GM21786 (cell line): Measurements from ENCODE around the gene GNA12.
A peak's percentile ranks its signal among the peaks of the same experiment; 100 is the strongest.

Experiments
- ATAC-seq: cut with Tn5 transposase; IDR thresholded peaks from one replicate; pipeline ENCODE4 v1.9.1; 2021; ENCODE audit not compliant: unreplicated experiment

The GNA12 gene

DNA sequence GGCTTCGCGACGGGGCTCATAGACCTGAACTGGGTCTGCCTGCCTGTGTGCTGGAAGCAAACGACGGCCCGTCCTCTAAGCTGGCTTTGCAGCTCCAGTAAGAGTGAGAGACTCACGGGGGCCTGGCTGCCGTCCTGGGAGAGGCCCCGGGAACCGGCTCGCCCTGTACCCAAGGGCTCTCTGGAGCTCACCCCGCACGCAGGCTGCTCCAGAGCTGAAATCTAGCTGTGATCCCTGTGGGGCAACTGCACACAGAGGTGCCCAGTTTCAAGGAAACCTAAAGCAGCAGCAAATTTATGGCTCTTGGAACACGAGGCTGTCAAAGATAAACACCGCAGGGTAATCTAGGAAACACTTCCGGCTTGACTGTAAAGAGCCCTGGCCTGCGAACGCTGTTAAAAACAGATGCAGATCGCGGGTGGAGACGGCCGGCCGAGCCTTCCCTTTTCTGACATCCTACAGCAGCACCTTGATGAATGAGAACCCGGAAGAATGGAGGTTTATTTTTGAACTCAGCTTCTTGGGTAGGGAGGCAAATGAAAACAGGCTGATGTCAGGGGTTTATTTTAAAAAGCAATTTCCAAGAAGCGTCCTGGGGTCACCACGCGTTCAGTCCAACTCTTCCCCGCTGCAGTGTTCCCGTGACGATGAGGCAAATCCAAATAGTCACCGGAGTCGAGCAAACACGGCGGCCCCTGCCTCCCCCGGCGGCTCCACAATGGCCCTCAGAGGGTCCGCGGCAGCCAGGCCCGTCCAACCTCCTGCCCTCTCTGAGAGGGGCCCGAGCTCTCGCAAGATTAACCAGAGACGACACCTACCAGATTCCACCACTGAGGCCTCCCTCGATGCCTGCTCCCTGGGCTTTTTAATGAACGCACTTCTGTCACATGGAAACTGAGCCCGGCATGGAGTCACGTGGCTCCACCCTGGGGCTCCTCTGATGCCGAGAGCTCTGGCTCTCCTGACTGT is 126.5 kb downstream of the GNA12 start:
- no peak for ATAC-seq

DNA sequence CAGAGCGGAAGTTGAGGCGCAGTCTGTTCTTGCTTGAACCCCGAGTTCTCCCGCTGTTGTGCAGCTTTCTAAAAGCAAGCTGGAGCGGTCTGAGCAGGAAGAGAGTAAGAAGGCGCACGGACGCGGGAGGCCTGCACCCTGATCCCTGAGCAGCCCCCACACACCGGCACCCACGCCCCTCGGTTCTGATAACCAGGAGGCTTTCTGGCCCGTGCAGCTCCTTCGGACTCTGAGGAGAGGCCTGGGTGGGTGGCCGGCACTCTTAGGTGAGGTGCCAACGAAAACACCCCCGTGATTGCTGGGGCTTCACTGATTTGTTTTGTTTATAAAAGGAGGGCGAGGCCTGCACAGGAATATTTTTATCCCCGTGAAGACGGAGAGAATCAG is 127.2 kb downstream of the GNA12 start:
- no peak for ATAC-seq

DNA sequence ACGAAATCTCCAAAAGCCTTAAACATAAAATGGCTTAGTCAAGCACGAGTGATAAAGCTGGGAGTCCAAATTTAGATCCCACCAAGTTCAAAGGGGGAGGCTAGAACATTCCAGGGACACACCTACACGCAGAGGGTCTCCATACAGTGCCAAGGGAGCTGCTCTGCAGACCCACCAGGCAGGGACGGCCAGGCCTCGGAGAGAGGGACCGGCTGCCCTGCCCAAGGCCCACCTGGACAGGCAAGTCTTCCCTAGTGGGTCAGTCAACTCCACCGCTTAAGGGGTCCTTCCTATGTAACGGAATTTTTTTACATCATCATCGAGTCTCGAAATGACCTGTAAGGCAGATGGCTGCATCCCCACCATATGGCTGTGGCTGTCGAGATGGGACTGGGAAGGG is 127.6 kb downstream of the GNA12 start:
- no peak for ATAC-seq

DNA sequence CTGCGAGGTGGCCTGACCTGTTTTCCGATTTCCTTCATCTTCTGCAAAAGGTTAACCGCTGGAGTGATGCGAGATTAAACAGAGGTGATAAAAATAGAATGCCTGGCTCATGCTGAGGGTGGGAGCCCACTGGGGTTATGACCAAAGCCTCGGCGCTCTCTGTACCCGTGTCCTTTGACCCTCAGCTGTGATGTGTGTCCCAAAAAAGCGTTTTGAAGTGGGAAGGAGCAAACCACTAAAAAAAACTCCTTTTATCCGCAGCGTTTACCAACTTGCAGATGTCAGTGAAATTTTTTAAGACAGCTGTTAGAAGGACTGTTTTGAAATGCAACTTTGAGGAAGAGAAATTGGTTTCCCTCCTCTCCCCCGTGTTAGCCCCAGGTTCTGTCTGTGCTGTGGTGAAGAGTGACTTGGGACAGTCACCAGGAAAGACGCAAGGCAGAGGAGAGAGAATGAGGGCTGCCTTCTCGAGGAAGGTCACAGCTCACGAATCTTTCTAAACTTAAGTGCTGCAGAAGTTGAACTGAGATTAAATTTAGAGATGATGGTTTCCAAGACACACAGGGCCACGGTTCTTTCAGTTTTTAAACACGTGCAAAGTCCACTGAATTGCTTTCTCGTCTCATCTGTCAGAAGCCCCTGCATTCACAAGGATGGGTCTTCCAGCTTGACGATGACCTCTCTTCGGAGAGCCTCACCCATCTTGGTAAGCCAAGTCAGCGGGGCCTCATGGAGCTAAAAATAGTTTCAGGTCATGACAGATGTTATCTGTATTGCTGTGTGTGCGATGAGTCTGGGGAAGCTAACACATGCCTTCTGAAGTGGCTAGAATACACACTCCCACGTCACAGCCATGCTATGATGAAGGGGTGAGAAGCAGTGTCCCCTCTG is 128.5 kb downstream of the GNA12 start:
- ATAC-seq = no peak

DNA sequence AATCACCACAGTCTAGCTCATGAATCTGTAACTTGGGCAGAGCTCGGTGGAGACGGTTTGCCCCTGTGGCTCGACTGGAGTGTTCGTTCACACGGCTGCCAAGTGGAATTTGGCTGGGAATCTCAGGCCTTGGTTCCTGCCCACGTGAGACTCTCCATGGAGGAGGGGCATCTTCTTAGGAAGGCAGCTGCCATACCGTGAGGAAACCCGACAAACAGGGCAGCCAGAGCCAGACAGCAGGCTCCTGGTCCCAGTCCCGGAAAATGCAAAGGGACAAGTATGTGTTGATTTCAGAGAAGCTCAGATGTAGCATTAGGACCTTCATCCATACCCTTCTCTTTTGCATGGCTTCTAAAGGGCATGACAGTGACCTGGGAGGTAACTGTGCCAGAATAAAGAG is 129.5 kb downstream of the GNA12 start:
- no peak for ATAC-seq

DNA sequence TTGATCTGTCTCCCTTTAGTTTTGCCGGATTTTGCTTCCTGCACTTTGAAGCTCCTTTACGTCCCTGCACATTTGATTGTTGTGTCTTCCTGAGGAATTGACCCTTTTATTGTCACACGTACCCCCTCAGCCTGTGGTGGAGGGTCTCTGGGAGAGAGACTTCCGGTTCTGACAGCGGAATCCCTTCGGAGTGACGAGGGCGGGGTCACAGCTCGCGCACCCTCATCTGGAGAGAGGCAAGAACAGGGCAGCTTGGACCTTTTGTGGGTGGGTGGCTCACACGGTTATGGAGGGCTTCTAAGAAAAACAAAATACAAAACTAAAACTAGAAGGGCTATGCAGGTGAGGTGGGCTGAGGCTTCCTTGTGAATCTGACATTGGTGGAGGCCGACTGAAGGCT is 130.1 kb downstream of the GNA12 start:
- ATAC-seq = no peak

DNA sequence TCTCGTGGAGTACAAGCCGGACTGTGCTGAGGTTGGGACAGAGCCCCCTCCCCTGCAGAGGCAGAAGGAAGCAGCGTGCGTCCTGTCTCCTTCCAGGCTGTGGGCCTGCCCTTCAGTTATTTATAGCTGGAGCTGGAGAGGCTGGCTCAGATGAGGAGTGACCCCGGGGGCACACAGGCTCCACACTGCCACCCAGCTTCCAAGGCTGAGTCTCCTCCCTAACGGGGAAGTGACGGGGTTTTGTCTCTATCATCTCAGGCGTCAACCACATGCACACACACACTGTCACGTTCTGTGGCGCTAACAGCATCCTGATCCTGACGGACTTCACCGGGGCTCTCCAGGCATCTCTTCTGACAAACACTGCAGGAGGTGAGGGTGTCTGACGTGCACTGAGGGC is 130.7 kb downstream of the GNA12 start:
- no peak for ATAC-seq

DNA sequence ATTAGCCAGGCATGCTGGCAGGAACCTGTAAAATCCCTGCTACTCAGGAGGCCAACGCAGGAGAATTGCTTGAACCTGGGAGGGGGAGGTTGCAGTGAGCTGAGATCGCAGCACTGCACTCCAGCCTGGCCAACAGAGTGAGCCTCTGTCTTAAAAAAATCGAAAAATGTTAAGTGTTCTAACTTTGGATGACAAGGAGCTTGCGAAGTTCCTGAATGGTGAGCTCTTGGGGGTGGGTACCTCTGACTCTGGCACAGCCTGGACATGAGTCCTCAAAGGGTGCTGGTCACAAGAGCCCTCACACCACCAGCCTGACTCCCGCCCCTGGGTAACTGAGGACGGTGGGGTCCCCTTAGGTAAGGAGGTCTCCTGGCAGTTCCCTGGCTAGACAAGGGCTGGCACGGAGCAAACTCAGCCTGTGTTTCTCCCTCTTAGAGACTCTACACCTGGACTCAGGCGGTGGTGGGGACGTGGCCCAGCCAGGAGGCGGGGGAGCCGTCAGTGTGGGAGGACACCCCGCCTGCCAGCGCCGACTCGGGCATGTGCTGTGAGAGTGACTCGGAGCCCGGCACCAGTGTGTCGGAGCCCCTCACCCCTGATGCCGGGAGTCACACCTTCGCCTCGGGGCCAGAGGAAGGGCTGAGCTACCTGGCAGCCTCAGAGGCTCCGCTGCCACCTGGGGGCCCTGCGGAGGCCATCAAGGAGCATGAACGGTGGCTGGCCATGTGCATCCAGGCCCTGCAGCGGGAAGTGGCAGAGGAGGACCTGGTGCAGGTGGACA is 132.0 kb downstream of the GNA12 start:
- ATAC-seq = no peak

DNA sequence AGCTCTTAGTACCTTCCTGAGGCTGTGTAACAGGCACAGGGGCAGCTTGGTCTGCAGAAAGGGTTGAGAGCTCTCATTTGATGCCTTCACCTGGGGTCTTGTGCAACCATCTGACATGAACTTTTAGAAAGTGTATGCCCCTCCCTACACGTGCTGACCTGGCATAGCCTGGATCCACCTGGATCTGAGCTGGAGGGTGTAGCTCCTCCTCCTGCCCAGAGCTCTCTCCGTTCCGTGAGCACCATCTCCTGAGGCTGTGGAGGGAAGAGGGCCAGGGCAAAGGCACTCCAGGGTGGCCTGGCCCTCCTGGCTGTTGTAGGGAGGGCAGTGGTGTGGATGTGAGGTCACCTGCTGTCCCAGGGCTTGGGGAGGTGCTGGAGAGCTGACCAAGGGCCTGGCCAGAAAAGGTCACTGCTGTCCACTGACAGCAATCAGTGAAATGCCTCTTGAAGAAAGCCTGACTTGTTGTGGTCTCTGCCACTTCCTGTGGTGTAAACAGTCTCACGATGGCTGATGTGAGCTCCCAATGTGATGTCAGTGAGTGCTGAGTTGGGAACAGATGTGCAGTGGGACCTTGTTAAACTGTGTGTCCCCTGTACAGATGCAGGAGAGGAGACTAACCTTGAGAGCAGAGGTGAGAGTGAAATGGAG is 133.1 kb downstream of the GNA12 start:
- peak; percentile 39 for ATAC-seq

DNA sequence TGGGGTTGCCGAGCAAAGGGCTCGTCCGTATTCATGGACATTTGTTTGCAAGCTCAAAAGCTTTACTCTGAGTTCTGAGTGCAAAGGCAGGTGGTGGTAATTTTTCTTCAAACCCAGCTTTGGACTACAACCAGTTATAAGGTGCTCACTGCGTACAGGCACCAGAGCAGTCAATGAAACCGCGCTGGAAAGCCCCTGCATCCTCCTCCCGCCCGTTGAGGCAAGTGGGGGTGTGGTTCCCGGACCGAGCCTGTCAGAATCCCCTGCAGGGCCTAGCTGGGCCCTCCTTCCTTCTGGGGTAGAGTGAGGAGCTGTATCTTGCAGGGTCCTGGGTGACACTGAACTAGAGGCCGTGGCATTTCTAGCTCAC is 133.8 kb downstream of the GNA12 start:
- ATAC-seq = peak; percentile 65

DNA sequence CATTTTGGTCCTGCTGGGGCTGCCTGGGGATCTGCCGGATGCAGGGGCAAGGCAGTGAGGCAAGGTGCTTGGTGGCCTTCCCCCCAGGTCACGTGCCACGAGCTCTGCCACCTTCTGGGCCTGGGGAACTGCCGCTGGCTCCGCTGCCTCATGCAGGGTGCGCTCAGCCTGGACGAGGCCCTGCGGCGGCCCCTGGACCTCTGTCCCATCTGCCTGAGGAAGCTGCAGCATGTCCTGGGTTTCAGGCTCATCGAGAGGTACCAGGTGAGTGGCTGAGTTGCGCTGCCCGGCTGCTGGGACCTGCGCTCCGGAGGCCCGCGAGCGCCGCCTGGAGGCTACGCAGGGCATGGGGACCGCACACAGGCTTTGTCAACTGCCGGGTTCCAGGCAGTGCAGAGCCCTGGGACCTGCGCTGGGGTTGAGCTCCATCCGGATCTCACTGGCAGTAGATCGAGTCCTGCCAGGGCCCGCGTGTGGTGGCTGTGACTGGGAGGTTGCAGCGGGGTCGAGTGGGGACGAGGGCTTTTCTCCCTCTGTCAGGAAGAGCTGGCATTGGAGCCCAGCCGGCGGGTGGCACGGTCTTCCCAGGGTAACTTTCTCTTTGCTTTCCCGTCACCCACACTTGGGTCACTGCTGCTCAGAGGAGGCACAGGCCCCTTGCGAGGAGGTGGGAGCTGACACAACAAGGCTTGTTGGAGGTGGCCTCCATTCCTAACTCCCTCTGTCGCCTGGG is 134.4 kb downstream of the GNA12 start:
- peak; percentile 59 for ATAC-seq

DNA sequence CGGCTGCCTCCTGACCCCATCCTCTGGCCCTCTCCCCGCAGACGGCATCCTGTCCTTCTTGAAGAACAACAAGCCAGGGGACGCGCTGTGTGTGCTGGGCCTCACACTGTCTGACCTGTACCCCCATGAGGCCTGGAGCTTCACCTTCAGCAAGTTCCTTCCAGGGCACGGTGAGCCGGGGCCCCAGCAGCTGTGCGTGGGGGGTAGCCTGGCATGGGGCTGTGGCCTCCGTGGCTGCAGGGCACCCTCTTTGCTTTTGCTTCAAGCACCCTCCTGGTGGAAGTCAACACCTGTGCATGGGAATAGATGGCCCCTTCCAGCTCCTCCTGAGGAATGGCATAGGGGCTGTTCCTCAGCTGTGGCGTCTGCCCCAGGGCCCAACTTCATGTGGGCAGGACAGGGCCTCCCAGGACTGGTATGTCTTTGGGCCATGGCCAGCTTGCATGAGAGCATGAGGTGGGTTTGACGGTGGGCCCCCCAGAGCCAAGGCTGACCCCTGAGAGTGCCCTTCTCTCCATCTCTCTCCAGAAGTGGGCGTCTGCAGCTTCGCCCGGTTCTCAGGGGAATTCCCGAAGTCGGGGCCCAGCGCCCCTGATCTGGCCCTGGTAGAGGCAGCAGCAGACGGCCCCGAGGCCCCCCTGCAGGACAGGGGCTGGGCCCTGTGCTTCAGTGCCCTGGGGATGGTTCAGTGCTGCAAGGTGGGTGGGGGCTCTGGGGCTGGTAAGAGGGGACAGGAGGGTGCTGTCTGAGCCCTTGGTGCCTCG is 135.4 kb downstream of the GNA12 start:
- ATAC-seq = no peak

DNA sequence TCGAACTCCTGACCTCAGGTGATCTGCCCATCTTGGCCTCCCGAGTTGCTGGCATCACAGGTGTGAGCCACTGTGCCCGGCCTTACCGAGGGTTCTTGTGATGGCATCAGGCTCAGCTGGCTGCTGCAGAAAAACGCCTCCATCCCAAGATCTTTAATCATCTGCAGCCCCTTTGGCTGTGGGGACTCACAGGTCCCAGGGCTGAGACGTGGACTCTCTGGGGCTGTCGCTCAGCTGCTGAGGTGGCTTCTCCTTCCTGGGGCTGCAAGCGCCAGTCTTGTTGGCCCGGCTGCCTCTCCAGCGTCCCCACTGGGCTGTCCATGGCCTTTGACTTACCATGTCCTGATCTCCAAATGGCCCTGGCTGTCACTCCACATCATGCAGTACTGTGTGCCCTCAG is 136.1 kb downstream of the GNA12 start:
- ATAC-seq = no peak

DNA sequence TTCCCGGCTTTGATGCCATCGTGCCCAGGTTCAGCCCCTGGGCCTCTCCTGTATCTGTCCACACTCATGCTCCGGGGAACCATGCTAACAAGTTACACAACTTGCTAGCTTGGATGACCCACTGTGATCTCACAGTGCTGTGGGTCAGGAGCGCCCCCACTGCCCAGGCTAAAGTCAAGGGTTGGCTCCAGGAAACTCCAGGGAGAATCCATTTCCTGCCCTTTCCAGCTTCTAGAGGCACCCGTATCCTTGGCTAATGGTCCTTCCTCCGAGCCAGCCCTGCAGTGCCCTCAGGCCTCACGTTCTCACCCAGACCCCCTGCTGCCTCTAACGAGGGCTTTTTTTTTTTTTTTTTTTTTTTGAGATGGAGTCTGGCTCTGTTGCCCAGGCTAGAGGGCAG is 136.6 kb downstream of the GNA12 start:
- ATAC-seq = no peak

DNA sequence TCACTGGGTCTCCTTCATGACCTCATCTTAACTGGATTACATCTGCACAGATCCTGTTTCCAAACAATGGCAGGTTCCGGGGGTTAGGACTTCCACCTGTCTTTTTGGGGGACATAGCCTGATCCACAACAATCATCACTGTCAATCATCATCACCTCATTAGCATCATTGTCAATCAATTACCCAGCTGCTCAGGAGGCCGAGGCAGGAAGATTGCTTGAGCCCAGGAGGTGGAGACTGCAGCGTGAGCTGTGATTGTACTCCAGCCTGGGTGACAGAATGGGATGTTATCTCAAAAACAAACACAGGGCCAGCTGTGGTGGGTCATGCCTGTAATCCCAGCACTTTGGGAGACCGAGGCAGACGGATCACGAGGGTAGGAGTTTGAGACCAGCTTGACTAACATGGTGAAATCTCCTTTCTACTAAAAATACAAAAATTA is 137.4 kb downstream of the GNA12 start:
- no peak for ATAC-seq

DNA sequence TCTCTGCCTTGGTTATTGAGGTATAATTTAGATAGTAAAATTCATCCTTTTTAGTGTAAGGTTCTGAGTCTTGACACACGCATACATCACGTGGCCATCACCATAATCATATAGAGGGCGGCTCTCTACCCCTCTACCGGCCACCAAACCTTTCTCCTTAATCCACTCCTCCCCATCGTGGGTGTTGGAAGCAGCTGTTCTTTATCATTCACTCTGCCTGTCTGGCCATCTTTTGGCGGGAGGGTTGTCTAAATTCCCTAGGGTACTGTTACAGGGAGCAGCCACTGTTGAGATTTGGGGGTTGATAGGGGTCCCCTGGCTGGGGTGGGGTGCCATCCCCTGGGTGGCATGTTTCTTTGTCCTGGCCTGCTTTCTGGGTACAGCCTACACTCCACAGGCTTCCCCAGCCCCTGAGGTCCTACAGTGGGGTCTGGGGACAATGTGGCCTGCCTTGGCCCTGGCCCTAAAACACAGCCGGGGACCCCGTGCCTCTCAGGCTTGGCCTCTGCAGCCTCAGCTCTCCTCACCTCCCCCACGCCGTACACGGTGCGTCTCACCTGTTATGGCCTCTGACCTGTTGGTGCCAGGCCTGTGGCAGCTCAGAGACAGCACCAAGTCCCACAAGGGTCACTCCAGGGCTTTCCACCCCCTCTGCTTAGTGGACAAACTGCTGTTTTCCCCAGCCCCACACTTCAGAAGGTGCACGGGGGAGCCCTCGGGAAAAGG is 138.6 kb downstream of the GNA12 start:
- ATAC-seq = no peak

DNA sequence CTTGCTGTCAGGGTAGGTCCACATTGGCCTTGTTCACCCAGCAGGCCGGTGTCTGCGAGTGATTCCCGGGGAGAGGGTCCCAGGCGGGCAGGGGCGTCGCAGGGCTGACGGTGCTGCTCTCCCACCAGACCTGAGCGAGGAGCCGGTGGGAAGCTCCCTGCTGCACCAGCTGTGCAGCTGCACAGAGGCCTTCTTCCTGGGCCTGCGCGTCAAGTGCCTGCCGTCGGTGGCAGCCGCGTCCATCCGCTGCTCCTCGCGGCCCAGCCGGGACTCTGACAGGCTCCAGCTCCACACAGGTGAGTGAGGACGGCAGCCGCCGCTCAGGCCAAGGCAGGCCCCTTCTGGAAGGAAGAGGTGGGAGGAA is 141.5 kb downstream of the GNA12 start:
- ATAC-seq = no peak

DNA sequence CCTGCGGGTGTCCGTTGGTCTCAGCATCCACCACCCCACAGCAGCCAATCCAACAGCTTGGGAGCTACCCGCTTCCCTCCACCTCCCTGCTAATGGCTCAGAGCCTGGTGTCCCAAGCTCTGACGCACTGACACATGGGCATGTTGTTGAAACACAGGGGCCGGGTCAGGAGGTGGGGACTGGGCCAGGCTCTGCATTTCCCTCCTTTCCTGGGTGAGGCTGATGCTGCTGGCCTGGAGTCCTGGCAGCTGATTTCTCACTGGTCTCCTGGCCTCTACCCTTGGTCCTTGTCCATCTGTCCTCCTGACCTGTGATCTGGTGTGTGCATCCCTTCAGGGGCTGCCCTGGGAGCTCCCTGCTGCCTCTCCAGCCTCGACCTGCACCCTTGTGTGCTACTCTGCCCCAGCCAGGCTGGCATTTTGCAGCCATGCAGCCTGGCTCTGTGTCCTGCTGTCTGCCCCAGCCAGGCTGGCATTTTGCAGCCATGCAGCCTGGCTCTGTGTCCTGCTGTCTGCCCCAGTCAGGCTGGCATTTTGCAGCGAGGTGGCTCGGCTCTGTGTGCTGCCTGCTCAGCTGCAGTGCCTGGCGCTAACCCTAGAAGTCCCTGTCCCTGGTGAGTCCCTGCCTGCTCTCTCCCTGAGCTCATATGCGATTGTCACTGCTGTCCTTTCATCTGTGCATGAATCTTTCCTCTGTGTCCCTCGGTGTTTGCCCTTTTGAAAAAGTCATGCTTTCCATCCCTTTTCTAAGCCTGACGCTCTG is 142.1 kb downstream of the GNA12 start:
- no peak for ATAC-seq
